Stomach (tissue), 4 donors: Measurements from ENCODE around the gene THSD4.

ENCODE experiments used
- EP300 ChIP-seq: sonication (generic); formaldehyde crosslinking; IDR thresholded peaks from one replicate; pipeline ENCODE4 v1.6.1; 2017; ENCODE audit warnings: antibody characterized with exemption
- POLR2AphosphoS5 ChIP-seq, 3 donors: sonication (generic); formaldehyde crosslinking; IDR thresholded peaks; one replicate each; pipeline ENCODE4 v1.6.1; 2016; ENCODE audit warnings: antibody characterized with exemption in 3 of 3
- TF ChIP-seq, protein P1 (sequence below), 7 experiments: fragments of 450-650 bp in 4 of 7; fragments of 200-600 bp in 3 of 7; sonication (generic) in 3 of 7; IDR thresholded peaks; one replicate each; pipeline ENCODE4 v1.5.1; 2016 to 2019; ENCODE audit warnings: antibody characterized with exemption in 7 of 7, control low read depth in 2 of 7, mild to moderate bottlenecking in 1 of 7

DNA sequence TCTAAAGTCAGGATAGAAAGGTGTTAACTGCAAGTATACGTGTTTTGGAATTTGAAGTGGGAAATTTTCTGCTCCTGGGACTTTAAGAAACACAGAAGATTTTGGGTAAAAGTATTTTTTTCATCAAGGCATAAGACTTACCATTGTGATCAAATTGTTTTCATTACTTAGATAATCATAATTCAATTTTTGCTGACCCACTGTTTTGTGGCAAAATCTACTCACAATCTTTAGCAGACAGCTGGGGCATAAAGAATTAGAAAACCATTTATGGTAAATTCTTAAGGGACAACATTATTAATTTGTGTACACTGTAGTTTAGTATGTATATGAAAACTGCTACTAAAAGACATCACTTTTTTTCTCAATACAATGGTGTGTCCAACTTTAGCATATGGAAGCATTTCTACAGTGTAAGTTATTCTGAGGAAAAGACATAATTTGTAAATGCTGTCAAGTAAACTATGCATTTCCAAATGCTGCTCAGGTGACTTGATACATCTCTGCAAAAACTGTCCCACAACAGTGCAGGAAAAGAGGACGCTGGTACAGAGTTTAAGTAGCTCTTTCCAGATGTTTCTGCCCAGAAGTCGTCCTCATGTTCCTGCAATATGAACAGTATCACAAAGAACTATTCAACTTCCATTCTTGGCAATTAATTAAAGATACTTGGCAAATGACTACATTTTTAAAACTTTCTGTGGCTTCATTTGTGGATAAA is 52.3 kb downstream of the THSD4 start:
- TF ChIP-seq, protein P1, sequence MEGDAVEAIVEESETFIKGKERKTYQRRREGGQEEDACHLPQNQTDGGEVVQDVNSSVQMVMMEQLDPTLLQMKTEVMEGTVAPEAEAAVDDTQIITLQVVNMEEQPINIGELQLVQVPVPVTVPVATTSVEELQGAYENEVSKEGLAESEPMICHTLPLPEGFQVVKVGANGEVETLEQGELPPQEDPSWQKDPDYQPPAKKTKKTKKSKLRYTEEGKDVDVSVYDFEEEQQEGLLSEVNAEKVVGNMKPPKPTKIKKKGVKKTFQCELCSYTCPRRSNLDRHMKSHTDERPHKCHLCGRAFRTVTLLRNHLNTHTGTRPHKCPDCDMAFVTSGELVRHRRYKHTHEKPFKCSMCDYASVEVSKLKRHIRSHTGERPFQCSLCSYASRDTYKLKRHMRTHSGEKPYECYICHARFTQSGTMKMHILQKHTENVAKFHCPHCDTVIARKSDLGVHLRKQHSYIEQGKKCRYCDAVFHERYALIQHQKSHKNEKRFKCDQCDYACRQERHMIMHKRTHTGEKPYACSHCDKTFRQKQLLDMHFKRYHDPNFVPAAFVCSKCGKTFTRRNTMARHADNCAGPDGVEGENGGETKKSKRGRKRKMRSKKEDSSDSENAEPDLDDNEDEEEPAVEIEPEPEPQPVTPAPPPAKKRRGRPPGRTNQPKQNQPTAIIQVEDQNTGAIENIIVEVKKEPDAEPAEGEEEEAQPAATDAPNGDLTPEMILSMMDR (IDR thresholded peaks at IDR 0.05), result no peak
- TF ChIP-seq EP300 (no peak), POLR2AphosphoS5 (IDR thresholded peaks at IDR 0.05) (no peak)
